Thyroid gland (tissue), 4 donors: ENCODE measurements around the gene METTL6. TPM values are rescaled to one million over a fixed set of nuclear protein-coding genes. Genes with fewer than 3 reads are reported as not detected.

Source experiments
- DNase-seq, 2 donors: peaks; one replicate each; pipeline ENCODE4 v3.0.0-alpha.2; 2019
- H3K27ac ChIP-seq, 3 donors: fragments of 200-600 bp; sonication (generic); 1 replicate in 2 of 3; 2 replicates in 1 of 3; pipeline ENCODE4 v1.5.1; 2016 to 2019; ENCODE audit warnings: mild to moderate bottlenecking in 1 of 3, moderate library complexity in 1 of 3
- H3K27me3 ChIP-seq: fragments of 200-600 bp; sonication (generic); one replicate; pipeline ENCODE4 v1.5.1; 2019
- H3K36me3 ChIP-seq, 2 donors: fragments of 200-600 bp; sonication (generic); one replicate each; pipeline ENCODE4 v1.5.1; 2016 to 2019
- H3K4me1 ChIP-seq, 2 donors: fragments of 200-600 bp; sonication (generic); one replicate each; pipeline ENCODE4 v1.5.1; 2017 to 2019
- H3K4me3 ChIP-seq, 3 donors: fragments of 200-600 bp; sonication (generic); replicated peaks in 1 of 3; 1 replicate in 2 of 3; 2 replicates in 1 of 3; pipeline ENCODE4 v1.5.1; 2016; ENCODE audit warnings: mild to moderate bottlenecking in 1 of 3
- H3K9me3 ChIP-seq: fragments of 200-600 bp; sonication (generic); one replicate; pipeline ENCODE4 v1.5.1; 2017
- CTCF ChIP-seq, 6 experiments: fragments of 200-600 bp in 3 of 6; fragments of 450-650 bp in 3 of 6; sonication (generic) in 3 of 6; IDR thresholded peaks; one replicate each; pipeline ENCODE4 v1.5.1; 2016 to 2019; ENCODE audit warnings: antibody characterized with exemption in 6 of 6, mild to moderate bottlenecking in 2 of 6, inconsistent platforms in 1 of 6, moderate library complexity in 1 of 6
- POLR2A ChIP-seq, 2 donors: fragments of 450-650 bp; IDR thresholded peaks; one replicate each; pipeline ENCODE4 v1.6.1; 2017; ENCODE audit warnings: antibody characterized with exemption in 2 of 2, mild to moderate bottlenecking in 2 of 2, moderate library complexity in 1 of 2
- WGBS, 2 donors: methylation state at CpG; one replicate each; pipeline ENCODE4 v1.1.5; 2017; 5-methylcytosine and 5-hydroxymethylcytosine counted together
- intact Hi-C: fragments of 100-400 bp; cut with DNase I; formaldehyde crosslinking; loops from one replicate; pipeline ENCODE4 v1.15.1; 2023
- total RNA-seq, 4 donors: library from RNA; depleted of rRNA; stranded (reverse); fragments of >200 nt; gene quantifications; one replicate each; pipeline ENCODE4 v1.2.3, GENCODE V29; 2016

METTL6 gene
- total RNA-seq, 4 donors from 2014 or later = 20.2 to 20.8 (median 20.5) TPM

- no peak overlapping the region for H3K4me3 ChIP-seq
- H3K9me3 ChIP-seq = no peaks in the 10 kb centered on the region
- H3K27me3 ChIP-seq = no peaks in the 10 kb centered on the region
- H3K36me3 ChIP-seq = peaks cover 4 to 20% of the 10 kb centered on the region in 2 donors
- WGBS, 2 donors = 90 to 95% methylated on average over 3 of the region's 3 CpGs
- intact Hi-C loops = no loop called here
- no peak for DNase-seq
- H3K27ac ChIP-seq = no peak overlapping the region
- no peaks in the 10 kb centered on the region for H3K4me1 ChIP-seq
- no peak for TF ChIP-seq POLR2A (IDR thresholded peaks at IDR 0.05)
- TF ChIP-seq CTCF (IDR thresholded peaks at IDR 0.05) = no peak
These were observed 18.1 kb downstream of the METTL6 start for GRCh38 chr3:15409239-15409638.

GRCh38 chr3:15405448-15406050 lies 21.8 kb downstream of the METTL6 start:
- H3K4me1 ChIP-seq = no peaks in the 10 kb centered on the region
- no peaks in the 10 kb centered on the region for H3K9me3 ChIP-seq
- H3K4me3 ChIP-seq = no peak overlapping the region
- 37 to 38% methylated on average over 3 of the region's 3 CpGs for WGBS, 2 donors
- H3K27me3 ChIP-seq = no peaks in the 10 kb centered on the region
- TF ChIP-seq POLR2A (IDR thresholded peaks at IDR 0.05) = no peak
- peak; percentile 30 to 72 (median 60) for TF ChIP-seq CTCF (IDR thresholded peaks at IDR 0.05)
- H3K27ac ChIP-seq = no peak overlapping the region
- H3K36me3 ChIP-seq = peaks cover 0 to under 1% of the 10 kb centered on the region in 2 donors
- DNase-seq = peak; percentile 14 to 16
- intact Hi-C loops = no loop called here

GRCh38 chr3:15404767-15405166 lies 22.6 kb downstream of the METTL6 start:
- no peak overlapping the region for H3K27ac ChIP-seq
- H3K36me3 ChIP-seq = no peaks in the 10 kb centered on the region
- H3K4me3 ChIP-seq = no peak overlapping the region
- no peaks in the 10 kb centered on the region for H3K27me3 ChIP-seq
- no peaks in the 10 kb centered on the region for H3K4me1 ChIP-seq
- H3K9me3 ChIP-seq = no peaks in the 10 kb centered on the region
- DNase-seq = no peak
- no peak for TF ChIP-seq POLR2A (IDR thresholded peaks at IDR 0.05)
- TF ChIP-seq CTCF (IDR thresholded peaks at IDR 0.05) = no peak
- WGBS, 2 donors = 93 to 100% methylated on average over 1 of the region's 1 CpG
- intact Hi-C loops = loop anchor here (5.0 kb wide), 1 partner anchor 202 kb away; no protein-coding TSS in a partner anchor

GRCh38 chr3:15403965-15404364 lies 23.4 kb downstream of the METTL6 start:
- no peak overlapping the region for H3K27ac ChIP-seq
- H3K9me3 ChIP-seq = no peaks in the 10 kb centered on the region
- H3K36me3 ChIP-seq = no peaks in the 10 kb centered on the region
- no peaks in the 10 kb centered on the region for H3K27me3 ChIP-seq
- intact Hi-C loops = loop anchor here (5.0 kb wide), 1 partner anchor 202 kb away; no protein-coding TSS in a partner anchor
- no peak for DNase-seq
- no peak for TF ChIP-seq POLR2A (IDR thresholded peaks at IDR 0.05)
- no peak for TF ChIP-seq CTCF (IDR thresholded peaks at IDR 0.05)
- no peaks in the 10 kb centered on the region for H3K4me1 ChIP-seq
- 87 to 95% methylated on average over 3 of the region's 3 CpGs for WGBS, 2 donors
- no peak overlapping the region for H3K4me3 ChIP-seq

GRCh38 chr3:15403495-15403894 lies 23.8 kb downstream of the METTL6 start:
- 57 to 65% methylated on average over 3 of the region's 3 CpGs for WGBS, 2 donors
- DNase-seq = no peak
- H3K27me3 ChIP-seq = no peaks in the 10 kb centered on the region
- no peak overlapping the region for H3K27ac ChIP-seq
- H3K36me3 ChIP-seq = no peaks in the 10 kb centered on the region
- H3K4me1 ChIP-seq = no peaks in the 10 kb centered on the region
- TF ChIP-seq POLR2A (IDR thresholded peaks at IDR 0.05) (no peak), CTCF (IDR thresholded peaks at IDR 0.05) (no peak)
- H3K9me3 ChIP-seq = no peaks in the 10 kb centered on the region
- intact Hi-C loops = loop anchor here (5.0 kb wide), 1 partner anchor 201 kb away; no protein-coding TSS in a partner anchor
- H3K4me3 ChIP-seq = no peak overlapping the region
